ENCODE results near the gene CRYBB3. TPM values are rescaled to one million over a fixed set of nuclear protein-coding genes. Genes with fewer than 3 reads are reported as not detected.

CRYBB3 gene
- total RNA-seq, 1 experiment from 2014 or later = 0.48 TPM

DNA sequence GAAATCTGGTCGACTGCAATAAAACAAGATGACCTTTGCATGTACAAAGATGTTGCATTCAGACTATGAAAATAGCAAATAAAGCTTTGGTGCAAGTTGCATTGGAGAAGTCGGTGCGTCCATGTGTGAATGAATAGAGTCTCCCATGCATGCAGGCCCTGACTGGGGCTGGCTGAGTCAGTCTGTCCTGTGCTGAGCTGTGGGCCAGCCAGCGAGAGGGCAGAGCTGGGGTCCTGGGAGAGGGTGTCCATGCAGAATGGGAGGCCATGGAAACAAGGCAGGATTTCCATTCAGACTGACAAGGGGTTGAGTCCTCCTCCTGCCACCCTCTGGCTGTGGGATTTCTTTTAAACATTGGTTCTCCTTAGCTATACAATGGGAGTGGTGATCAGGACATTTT lies 2.3 kb upstream of the CRYBB3 start:
- ChIA-PET POLR2A (no interaction called here), CTCF (interaction anchor here (1.1 kb wide), 1 partner anchor 136 kb away, joined by 4 read pairs; no protein-coding TSS in a partner anchor)

DNA sequence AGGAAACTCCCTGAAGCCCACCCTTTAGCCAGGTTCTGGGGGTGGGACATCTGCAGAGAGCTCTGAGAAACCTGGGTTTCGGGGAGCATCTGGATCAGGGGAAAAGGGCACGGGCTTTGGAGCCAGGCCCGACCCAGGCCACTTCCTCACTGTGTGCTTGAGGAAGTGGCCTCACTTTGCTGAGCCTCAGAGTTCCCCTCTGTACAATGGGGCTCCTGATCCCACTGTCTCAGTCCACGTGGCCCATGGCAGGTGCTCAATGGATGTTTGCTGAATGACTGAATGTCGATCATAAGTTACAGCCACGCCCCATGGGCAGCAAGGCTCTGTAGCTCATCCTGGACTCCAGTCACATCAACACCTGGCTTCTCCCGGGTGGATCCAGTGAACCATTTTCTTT lies 1.3 kb downstream of the CRYBB3 start:
- H3K4me1 Mint-ChIP-seq = no peaks in the 10 kb centered on the region
- no peak overlapping the region for H3K4me3 Mint-ChIP-seq
- TF ChIP-seq MXD4 (CRISPR knock-in tag; IDR thresholded peaks at IDR 0.05; ENCODE audit: borderline replicate concordance) = no peak
- TF ChIP-seq ZNF317 (CRISPR knock-in tag; IDR thresholded peaks at IDR 0.05; ENCODE audit: borderline replicate concordance, low read depth) = no peak
- no peak for TF ChIP-seq TEAD1 (CRISPR knock-in tag; IDR thresholded peaks at IDR 0.05)
- TF ChIP-seq SMAD4 (CRISPR knock-in tag; IDR thresholded peaks at IDR 0.05) = no peak
- TF ChIP-seq, protein P1, sequence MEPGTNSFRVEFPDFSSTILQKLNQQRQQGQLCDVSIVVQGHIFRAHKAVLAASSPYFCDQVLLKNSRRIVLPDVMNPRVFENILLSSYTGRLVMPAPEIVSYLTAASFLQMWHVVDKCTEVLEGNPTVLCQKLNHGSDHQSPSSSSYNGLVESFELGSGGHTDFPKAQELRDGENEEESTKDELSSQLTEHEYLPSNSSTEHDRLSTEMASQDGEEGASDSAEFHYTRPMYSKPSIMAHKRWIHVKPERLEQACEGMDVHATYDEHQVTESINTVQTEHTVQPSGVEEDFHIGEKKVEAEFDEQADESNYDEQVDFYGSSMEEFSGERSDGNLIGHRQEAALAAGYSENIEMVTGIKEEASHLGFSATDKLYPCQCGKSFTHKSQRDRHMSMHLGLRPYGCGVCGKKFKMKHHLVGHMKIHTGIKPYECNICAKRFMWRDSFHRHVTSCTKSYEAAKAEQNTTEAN (CRISPR knock-in tag; IDR thresholded peaks at IDR 0.05) = no peak
- no peak for TF ChIP-seq ZNF232 (CRISPR knock-in tag; IDR thresholded peaks at IDR 0.05)
- TF ChIP-seq, protein P2, sequence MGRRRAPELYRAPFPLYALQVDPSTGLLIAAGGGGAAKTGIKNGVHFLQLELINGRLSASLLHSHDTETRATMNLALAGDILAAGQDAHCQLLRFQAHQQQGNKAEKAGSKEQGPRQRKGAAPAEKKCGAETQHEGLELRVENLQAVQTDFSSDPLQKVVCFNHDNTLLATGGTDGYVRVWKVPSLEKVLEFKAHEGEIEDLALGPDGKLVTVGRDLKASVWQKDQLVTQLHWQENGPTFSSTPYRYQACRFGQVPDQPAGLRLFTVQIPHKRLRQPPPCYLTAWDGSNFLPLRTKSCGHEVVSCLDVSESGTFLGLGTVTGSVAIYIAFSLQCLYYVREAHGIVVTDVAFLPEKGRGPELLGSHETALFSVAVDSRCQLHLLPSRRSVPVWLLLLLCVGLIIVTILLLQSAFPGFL (CRISPR knock-in tag; IDR thresholded peaks at IDR 0.05; ENCODE audit: borderline replicate concordance) = no peak
- no peak for TF ChIP-seq FOXK1 (CRISPR knock-in tag; IDR thresholded peaks at IDR 0.05)
- no peak for TF ChIP-seq MYBL2 (CRISPR knock-in tag; IDR thresholded peaks at IDR 0.05)
- TF ChIP-seq, protein P3, sequence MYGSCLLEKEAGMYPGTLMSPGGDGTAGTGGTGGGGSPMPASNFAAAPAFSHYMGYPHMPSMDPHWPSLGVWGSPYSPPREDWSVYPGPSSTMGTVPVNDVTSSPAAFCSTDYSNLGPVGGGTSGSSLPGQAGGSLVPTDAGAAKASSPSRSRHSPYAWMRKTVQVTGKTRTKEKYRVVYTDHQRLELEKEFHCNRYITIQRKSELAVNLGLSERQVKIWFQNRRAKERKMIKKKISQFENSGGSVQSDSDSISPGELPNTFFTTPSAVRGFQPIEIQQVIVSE (CRISPR knock-in tag; IDR thresholded peaks at IDR 0.05; ENCODE audit: borderline replicate concordance) = no peak
- no peak for ATAC-seq
- H3K27me3 Mint-ChIP-seq (ENCODE audit: low read depth) = no peaks in the 10 kb centered on the region
- H3K27ac Mint-ChIP-seq = no peak overlapping the region
- POLR2A ChIA-PET = no interaction called here
- H3K36me3 Mint-ChIP-seq = no peaks in the 10 kb centered on the region
- CTCF ChIA-PET = interaction anchor here (0.6 to 2.3 kb wide), 4 partner anchors 14 to 132 kb away, joined by 3 to 22 read pairs (median 6); no protein-coding TSS in a partner anchor
- H3K9me3 Mint-ChIP-seq = no peaks in the 10 kb centered on the region
- DNase-seq (ENCODE audit: low spot score) = no peak

More for the DNA sequence above, 2.3 kb upstream of the CRYBB3 start:
- ATAC-seq (no peak), DNase-seq (ENCODE audit: low spot score) (no peak)
- H3K27ac Mint-ChIP-seq = no peak overlapping the region
- no peaks in the 10 kb centered on the region for H3K4me1 Mint-ChIP-seq
- H3K4me3 Mint-ChIP-seq = no peak overlapping the region
- TF ChIP-seq, protein P4, sequence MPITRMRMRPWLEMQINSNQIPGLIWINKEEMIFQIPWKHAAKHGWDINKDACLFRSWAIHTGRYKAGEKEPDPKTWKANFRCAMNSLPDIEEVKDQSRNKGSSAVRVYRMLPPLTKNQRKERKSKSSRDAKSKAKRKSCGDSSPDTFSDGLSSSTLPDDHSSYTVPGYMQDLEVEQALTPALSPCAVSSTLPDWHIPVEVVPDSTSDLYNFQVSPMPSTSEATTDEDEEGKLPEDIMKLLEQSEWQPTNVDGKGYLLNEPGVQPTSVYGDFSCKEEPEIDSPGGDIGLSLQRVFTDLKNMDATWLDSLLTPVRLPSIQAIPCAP (CRISPR knock-in tag; IDR thresholded peaks at IDR 0.05) = no peak
- TF ChIP-seq FOXK1 (CRISPR knock-in tag; IDR thresholded peaks at IDR 0.05) (no peak), MXD4 (CRISPR knock-in tag; IDR thresholded peaks at IDR 0.05; ENCODE audit: borderline replicate concordance) (no peak), ESRRA (CRISPR knock-in tag; IDR thresholded peaks at IDR 0.05; ENCODE audit: borderline replicate concordance) (no peak), TEAD1 (CRISPR knock-in tag; IDR thresholded peaks at IDR 0.05) (no peak), PRRX2 (CRISPR knock-in tag; IDR thresholded peaks at IDR 0.05) (no peak), NFYB (CRISPR knock-in tag; conservative IDR thresholded peaks at IDR 0.05; ENCODE audit: low read depth) (no peak)
- TF ChIP-seq, protein P5, sequence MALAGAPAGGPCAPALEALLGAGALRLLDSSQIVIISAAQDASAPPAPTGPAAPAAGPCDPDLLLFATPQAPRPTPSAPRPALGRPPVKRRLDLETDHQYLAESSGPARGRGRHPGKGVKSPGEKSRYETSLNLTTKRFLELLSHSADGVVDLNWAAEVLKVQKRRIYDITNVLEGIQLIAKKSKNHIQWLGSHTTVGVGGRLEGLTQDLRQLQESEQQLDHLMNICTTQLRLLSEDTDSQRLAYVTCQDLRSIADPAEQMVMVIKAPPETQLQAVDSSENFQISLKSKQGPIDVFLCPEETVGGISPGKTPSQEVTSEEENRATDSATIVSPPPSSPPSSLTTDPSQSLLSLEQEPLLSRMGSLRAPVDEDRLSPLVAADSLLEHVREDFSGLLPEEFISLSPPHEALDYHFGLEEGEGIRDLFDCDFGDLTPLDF (CRISPR knock-in tag; IDR thresholded peaks at IDR 0.05) = no peak
- TF ChIP-seq, protein P2 (CRISPR knock-in tag; IDR thresholded peaks at IDR 0.05; ENCODE audit: borderline replicate concordance) = no peak
- TF ChIP-seq, protein P6, sequence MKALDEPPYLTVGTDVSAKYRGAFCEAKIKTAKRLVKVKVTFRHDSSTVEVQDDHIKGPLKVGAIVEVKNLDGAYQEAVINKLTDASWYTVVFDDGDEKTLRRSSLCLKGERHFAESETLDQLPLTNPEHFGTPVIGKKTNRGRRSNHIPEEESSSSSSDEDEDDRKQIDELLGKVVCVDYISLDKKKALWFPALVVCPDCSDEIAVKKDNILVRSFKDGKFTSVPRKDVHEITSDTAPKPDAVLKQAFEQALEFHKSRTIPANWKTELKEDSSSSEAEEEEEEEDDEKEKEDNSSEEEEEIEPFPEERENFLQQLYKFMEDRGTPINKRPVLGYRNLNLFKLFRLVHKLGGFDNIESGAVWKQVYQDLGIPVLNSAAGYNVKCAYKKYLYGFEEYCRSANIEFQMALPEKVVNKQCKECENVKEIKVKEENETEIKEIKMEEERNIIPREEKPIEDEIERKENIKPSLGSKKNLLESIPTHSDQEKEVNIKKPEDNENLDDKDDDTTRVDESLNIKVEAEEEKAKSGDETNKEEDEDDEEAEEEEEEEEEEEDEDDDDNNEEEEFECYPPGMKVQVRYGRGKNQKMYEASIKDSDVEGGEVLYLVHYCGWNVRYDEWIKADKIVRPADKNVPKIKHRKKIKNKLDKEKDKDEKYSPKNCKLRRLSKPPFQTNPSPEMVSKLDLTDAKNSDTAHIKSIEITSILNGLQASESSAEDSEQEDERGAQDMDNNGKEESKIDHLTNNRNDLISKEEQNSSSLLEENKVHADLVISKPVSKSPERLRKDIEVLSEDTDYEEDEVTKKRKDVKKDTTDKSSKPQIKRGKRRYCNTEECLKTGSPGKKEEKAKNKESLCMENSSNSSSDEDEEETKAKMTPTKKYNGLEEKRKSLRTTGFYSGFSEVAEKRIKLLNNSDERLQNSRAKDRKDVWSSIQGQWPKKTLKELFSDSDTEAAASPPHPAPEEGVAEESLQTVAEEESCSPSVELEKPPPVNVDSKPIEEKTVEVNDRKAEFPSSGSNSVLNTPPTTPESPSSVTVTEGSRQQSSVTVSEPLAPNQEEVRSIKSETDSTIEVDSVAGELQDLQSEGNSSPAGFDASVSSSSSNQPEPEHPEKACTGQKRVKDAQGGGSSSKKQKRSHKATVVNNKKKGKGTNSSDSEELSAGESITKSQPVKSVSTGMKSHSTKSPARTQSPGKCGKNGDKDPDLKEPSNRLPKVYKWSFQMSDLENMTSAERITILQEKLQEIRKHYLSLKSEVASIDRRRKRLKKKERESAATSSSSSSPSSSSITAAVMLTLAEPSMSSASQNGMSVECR (CRISPR knock-in tag; IDR thresholded peaks at IDR 0.05; ENCODE audit: borderline replicate concordance) = no peak
- no peaks in the 10 kb centered on the region; the same call in 1 of the 2 replicates for H3K36me3 Mint-ChIP-seq
- no peaks in the 10 kb centered on the region for H3K27me3 Mint-ChIP-seq (ENCODE audit: low read depth)
- no peaks in the 10 kb centered on the region for H3K9me3 Mint-ChIP-seq

All from WTC11 (cell line).